Smooth muscle cell (in vitro differentiated cells): ENCODE data around the gene POLE. TPM values are rescaled to one million over a fixed set of nuclear protein-coding genes. Genes with fewer than 3 reads are reported as not detected.
A peak's percentile ranks its signal among the peaks of the same experiment; 100 is the strongest.

ENCODE experiments used
- DNase-seq: peaks from one replicate; lab custom pipeline; 2025; ENCODE audit not compliant: unreplicated experiment; lab: John Stamatoyannopoulos, UW
- H2AFZ ChIP-seq: fragments of 200-600 bp; sonication (generic); 2 replicates; pipeline ENCODE4 v1.6.0; 2016; ENCODE audit warnings: antibody characterized with exemption, low read depth, mild to moderate bottlenecking
- H3F3A ChIP-seq: fragments of 200-600 bp; sonication (generic); 2 replicates; pipeline ENCODE4 v1.6.0; 2017; ENCODE audit warnings: antibody characterized with exemption, low read depth
- H3K27ac ChIP-seq: fragments of 200-600 bp; sonication (generic); 2 replicates; pipeline ENCODE4 v1.5.1; 2016; ENCODE audit warnings: low read depth, mild to moderate bottlenecking
- H3K27me3 ChIP-seq: fragments of 200-600 bp; sonication (generic); 2 replicates; pipeline ENCODE4 v1.6.1; 2016; ENCODE audit warnings: low read depth, mild to moderate bottlenecking
- H3K36me3 ChIP-seq: fragments of 200-600 bp; sonication (generic); 2 replicates; pipeline ENCODE4 v1.5.1; 2016; ENCODE audit warnings: low read depth
- H3K4me1 ChIP-seq: fragments of 200-600 bp; sonication (generic); 2 replicates; pipeline ENCODE4 v1.5.1; 2016; ENCODE audit warnings: low read depth
- H3K4me2 ChIP-seq: fragments of 200-600 bp; sonication (generic); 2 replicates; pipeline ENCODE4 v1.6.0; 2016; ENCODE audit warnings: mild to moderate bottlenecking
- H3K4me3 ChIP-seq: fragments of 200-600 bp; sonication (generic); 2 replicates; pipeline ENCODE4 v1.5.1; 2016; ENCODE audit warnings: mild to moderate bottlenecking
- H3K79me2 ChIP-seq: fragments of 200-600 bp; sonication (generic); 2 replicates; pipeline ENCODE4 v1.6.0; 2016; ENCODE audit warnings: low read depth, mild to moderate bottlenecking
- H3K9ac ChIP-seq: fragments of 200-600 bp; sonication (generic); 2 replicates; pipeline ENCODE4 v1.6.0; 2016; ENCODE audit warnings: low read depth
- H3K9me3 ChIP-seq: fragments of 200-600 bp; sonication (generic); replicated peaks from 2 replicates; pipeline ENCODE4 v1.5.1; 2016; ENCODE audit warnings: low read depth
- H4K20me1 ChIP-seq: fragments of 200-600 bp; sonication (generic); 2 replicates; pipeline ENCODE4 v1.6.0; 2016; ENCODE audit warnings: low read depth
- WGBS: methylation state at CpG from one replicate; pipeline ENCODE4 v1.1.7; 2016; ENCODE audit warnings: low lambda C conversion rate; 5-methylcytosine and 5-hydroxymethylcytosine counted together
- polyA plus RNA-seq: library from polyadenylated mRNA; unstranded; fragments of >200 nt; fragmentation: Nextera tagmentation; extraction: Ambion mirVana; gene quantifications from 2 replicates; pipeline ENCODE4 v1.2.1, GENCODE V29; 2016
- total RNA-seq: library from RNA; depleted of rRNA; stranded (reverse); fragments of >200 nt; gene quantifications from 2 replicates; pipeline ENCODE4 v1.2.3, GENCODE V29; 2014
- TF ChIP-seq, protein P1 (sequence below): fragments of 200-600 bp; sonication (generic); IDR thresholded peaks from 2 replicates; pipeline ENCODE4 v1.5.1; 2017; ENCODE audit warnings: borderline replicate concordance, mild to moderate bottlenecking, antibody characterized with exemption; ENCODE audit not compliant: insufficient read depth, poor library complexity, severe bottlenecking

Gene POLE
- total and polyA plus RNA-seq, 2 experiments from 2014 or later, result 8.5 to 11.5 TPM

GRCh38 chr12:132614861-132615578 lies 72.1 kb downstream of the POLE start:
- no peaks in the 10 kb centered on the region for H3F3A ChIP-seq
- TF ChIP-seq, protein P1, sequence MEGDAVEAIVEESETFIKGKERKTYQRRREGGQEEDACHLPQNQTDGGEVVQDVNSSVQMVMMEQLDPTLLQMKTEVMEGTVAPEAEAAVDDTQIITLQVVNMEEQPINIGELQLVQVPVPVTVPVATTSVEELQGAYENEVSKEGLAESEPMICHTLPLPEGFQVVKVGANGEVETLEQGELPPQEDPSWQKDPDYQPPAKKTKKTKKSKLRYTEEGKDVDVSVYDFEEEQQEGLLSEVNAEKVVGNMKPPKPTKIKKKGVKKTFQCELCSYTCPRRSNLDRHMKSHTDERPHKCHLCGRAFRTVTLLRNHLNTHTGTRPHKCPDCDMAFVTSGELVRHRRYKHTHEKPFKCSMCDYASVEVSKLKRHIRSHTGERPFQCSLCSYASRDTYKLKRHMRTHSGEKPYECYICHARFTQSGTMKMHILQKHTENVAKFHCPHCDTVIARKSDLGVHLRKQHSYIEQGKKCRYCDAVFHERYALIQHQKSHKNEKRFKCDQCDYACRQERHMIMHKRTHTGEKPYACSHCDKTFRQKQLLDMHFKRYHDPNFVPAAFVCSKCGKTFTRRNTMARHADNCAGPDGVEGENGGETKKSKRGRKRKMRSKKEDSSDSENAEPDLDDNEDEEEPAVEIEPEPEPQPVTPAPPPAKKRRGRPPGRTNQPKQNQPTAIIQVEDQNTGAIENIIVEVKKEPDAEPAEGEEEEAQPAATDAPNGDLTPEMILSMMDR, result peak; percentile 88
- no peak overlapping the region for H2AFZ ChIP-seq
- peaks cover 3% of the 10 kb centered on the region for H3K4me1 ChIP-seq
- peaks cover 6% of the 10 kb centered on the region for H3K9me3 ChIP-seq
- peak; percentile 43 for DNase-seq
- WGBS, result 33% methylated on average over 18 of the region's 18 CpGs
- no peak overlapping the region for H3K9ac ChIP-seq
- H3K4me3 ChIP-seq, result no peak overlapping the region
- no peak overlapping the region for H3K4me2 ChIP-seq
- H3K27ac ChIP-seq, result no peak overlapping the region
- H4K20me1 ChIP-seq, result no peaks in the 10 kb centered on the region
- peaks cover 63% of the 10 kb centered on the region for H3K27me3 ChIP-seq
- no peaks in the 10 kb centered on the region for H3K79me2 ChIP-seq
- no peaks in the 10 kb centered on the region for H3K36me3 ChIP-seq

DNA sequence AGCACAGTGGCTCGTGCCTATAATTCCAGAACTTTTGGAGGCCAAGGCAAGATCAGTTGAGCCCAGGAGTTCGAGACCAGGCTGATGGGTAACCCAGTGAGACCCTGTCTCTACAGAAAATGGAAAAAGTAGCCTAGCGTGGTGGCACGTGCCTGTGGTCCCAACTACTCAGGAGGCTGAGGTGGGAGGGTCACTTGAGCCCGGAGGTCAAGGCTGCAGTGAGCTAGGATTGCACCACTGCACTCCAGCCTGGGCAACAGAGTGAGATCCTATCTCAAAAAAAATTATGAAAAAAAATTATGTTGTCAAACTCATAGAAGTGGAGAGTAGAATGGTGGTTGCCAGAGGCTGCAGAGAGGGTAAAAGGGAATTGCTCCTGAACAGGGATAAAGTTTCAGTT lies 73.1 kb downstream of the POLE start:
- Histone ChIP-seq H3K27ac (no peak overlapping the region), H3K79me2 (no peaks in the 10 kb centered on the region), H3K4me2 (no peak overlapping the region), H2AFZ (no peak overlapping the region), H3K27me3 (peaks cover 60% of the 10 kb centered on the region), H3K4me3 (no peak overlapping the region), H3K36me3 (no peaks in the 10 kb centered on the region), H3F3A (no peaks in the 10 kb centered on the region), H4K20me1 (no peaks in the 10 kb centered on the region), H3K9me3 (peaks cover 6% of the 10 kb centered on the region), H3K4me1 (peaks cover 3% of the 10 kb centered on the region), H3K9ac (no peak overlapping the region)
- no peak for DNase-seq
- TF ChIP-seq, protein P1, result no peak
- WGBS, result 69% methylated on average over 5 of the region's 5 CpGs

GRCh38 chr12:132611620-132612019 lies 75.5 kb downstream of the POLE start:
- H2AFZ ChIP-seq, result no peak overlapping the region
- no peak overlapping the region for H3K9ac ChIP-seq
- no peak for DNase-seq
- H3K36me3 ChIP-seq, result no peaks in the 10 kb centered on the region
- no peak overlapping the region for H3K4me2 ChIP-seq
- H3F3A ChIP-seq, result no peaks in the 10 kb centered on the region
- H4K20me1 ChIP-seq, result no peaks in the 10 kb centered on the region
- H3K4me1 ChIP-seq, result no peaks in the 10 kb centered on the region
- WGBS, result 92% methylated on average over 10 of the region's 10 CpGs
- TF ChIP-seq, protein P1, result no peak
- H3K79me2 ChIP-seq, result no peaks in the 10 kb centered on the region
- H3K27me3 ChIP-seq, result peaks cover 51% of the 10 kb centered on the region
- H3K27ac ChIP-seq, result no peak overlapping the region
- H3K4me3 ChIP-seq, result no peak overlapping the region
- H3K9me3 ChIP-seq, result no peaks in the 10 kb centered on the region
